ENCODE data around the gene SEPTIN6.

SEPTIN6 gene

DNA sequence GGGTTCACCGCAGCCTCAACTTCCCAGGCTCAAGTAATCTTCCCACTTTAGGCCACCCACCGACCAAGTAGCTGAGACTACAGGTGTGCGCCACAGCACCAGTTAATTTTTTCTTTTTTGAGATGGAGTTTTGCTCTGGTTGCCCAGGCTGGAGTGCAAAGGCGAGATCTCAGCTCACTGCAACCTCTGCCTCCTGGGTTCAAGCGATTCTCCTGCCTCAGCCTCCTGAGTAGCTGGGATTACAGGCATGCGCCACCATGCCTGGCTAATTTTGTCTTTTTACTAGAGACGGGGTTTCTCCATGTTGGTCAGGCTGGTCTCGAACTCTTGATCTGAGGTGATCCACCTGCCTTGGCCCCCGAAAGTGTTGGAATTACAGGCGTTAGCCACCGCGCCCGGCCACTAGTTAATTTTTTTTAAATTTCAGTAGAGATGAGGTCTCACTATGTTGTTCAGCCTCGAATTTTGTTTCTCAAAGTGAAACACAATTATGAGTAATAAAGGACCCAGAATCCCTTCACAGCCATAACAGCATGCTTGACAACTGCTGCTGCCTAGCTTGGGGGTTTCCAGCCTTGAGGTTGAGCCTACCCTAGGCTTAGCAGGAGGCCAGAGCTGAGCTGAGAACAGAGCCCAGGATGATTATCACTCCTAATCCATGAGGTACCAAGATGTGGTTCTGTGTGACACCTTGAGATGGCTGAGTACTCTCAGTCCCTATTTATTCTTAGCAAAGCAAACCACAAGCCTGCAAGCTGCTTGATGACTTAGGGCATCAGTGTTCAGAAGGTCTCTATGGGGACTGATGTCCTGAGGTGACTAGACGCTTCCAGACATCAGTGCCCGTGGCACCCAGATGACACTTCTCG, 45.2 kb downstream of the SEPTIN6 start:
- Histone ChIP-seq H3K9me3 (ENCODE audit: severe bottlenecking) (no peaks in the 10 kb centered on the region), H3K27ac (ENCODE audit: poor library complexity, severe bottlenecking) (no peak overlapping the region), H3K4me3 (ENCODE audit: severe bottlenecking) (no peak overlapping the region), H3K4me1 (ENCODE audit: insufficient read depth, poor library complexity, severe bottlenecking) (no peaks in the 10 kb centered on the region), H3K27me3 (ENCODE audit: insufficient read depth, poor library complexity, severe bottlenecking) (no peaks in the 10 kb centered on the region), H3K36me3 (ENCODE audit: low read depth) (no peaks in the 10 kb centered on the region)
- ATAC-seq (ENCODE audit: low read depth) (no peak), DNase-seq (ENCODE audit: low spot score) (no peak)
- TF ChIP-seq, protein P1, sequence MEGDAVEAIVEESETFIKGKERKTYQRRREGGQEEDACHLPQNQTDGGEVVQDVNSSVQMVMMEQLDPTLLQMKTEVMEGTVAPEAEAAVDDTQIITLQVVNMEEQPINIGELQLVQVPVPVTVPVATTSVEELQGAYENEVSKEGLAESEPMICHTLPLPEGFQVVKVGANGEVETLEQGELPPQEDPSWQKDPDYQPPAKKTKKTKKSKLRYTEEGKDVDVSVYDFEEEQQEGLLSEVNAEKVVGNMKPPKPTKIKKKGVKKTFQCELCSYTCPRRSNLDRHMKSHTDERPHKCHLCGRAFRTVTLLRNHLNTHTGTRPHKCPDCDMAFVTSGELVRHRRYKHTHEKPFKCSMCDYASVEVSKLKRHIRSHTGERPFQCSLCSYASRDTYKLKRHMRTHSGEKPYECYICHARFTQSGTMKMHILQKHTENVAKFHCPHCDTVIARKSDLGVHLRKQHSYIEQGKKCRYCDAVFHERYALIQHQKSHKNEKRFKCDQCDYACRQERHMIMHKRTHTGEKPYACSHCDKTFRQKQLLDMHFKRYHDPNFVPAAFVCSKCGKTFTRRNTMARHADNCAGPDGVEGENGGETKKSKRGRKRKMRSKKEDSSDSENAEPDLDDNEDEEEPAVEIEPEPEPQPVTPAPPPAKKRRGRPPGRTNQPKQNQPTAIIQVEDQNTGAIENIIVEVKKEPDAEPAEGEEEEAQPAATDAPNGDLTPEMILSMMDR (IDR thresholded peaks at IDR 0.05; ENCODE audit: poor library complexity, severe bottlenecking), result no peak

DNA sequence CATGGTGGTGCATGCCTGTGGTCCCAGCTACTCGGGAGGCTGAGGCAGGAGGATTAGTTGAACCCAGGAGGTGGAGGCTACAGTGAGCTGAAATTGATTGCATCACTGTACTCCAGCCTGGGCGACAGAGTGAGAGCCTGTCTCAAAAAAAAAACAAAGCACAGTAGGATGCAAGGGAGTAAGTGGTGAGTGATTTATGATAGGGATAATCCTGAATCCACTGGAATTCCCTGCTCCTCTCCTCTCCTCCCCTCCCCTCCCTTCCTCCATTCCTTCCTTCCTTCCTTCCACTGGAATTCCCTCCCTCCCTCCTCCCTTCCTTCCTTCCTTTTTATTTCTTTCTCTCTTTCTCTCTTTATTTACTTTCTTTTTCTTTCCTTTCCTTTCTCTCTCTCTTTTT, 45.9 kb downstream of the SEPTIN6 start:
- TF ChIP-seq, protein P1 (IDR thresholded peaks at IDR 0.05; ENCODE audit: poor library complexity, severe bottlenecking), result no peak
- Histone ChIP-seq H3K9me3 (ENCODE audit: severe bottlenecking) (no peaks in the 10 kb centered on the region), H3K27me3 (ENCODE audit: insufficient read depth, poor library complexity, severe bottlenecking) (no peaks in the 10 kb centered on the region), H3K27ac (ENCODE audit: poor library complexity, severe bottlenecking) (no peak overlapping the region), H3K4me3 (ENCODE audit: severe bottlenecking) (no peak overlapping the region), H3K36me3 (ENCODE audit: low read depth) (no peaks in the 10 kb centered on the region), H3K4me1 (ENCODE audit: insufficient read depth, poor library complexity, severe bottlenecking) (no peaks in the 10 kb centered on the region)
- ATAC-seq (ENCODE audit: low read depth) (no peak), DNase-seq (ENCODE audit: low spot score) (no peak)

DNA sequence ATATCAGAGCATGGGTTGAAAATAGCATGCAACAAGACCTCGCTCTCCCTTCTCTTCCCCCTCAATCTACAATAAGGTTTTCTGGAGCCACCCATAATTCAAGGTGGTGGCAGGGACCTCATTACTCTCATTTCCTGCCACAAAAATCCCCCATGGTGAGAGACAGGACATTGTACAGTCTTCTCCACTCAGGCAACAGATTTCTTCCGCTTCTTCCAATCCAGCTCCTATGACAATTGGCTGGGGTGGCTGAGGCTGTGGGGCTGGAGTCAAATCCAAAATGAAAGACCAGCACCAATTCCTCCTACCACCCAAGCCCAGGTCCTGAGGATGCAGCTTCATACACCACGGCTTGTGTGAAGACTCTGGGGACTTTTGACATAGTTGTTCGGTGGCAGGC, 46.5 kb downstream of the SEPTIN6 start:
- no peaks in the 10 kb centered on the region for H3K4me1 ChIP-seq (ENCODE audit: insufficient read depth, poor library complexity, severe bottlenecking)
- ATAC-seq (ENCODE audit: low read depth), result no peak
- TF ChIP-seq, protein P1 (IDR thresholded peaks at IDR 0.05; ENCODE audit: poor library complexity, severe bottlenecking), result no peak
- DNase-seq (ENCODE audit: low spot score), result no peak
- no peak overlapping the region for H3K27ac ChIP-seq (ENCODE audit: poor library complexity, severe bottlenecking)
- no peaks in the 10 kb centered on the region for H3K36me3 ChIP-seq (ENCODE audit: low read depth)
- no peaks in the 10 kb centered on the region for H3K9me3 ChIP-seq (ENCODE audit: severe bottlenecking)
- no peak overlapping the region for H3K4me3 ChIP-seq (ENCODE audit: severe bottlenecking)
- no peaks in the 10 kb centered on the region for H3K27me3 ChIP-seq (ENCODE audit: insufficient read depth, poor library complexity, severe bottlenecking)

DNA sequence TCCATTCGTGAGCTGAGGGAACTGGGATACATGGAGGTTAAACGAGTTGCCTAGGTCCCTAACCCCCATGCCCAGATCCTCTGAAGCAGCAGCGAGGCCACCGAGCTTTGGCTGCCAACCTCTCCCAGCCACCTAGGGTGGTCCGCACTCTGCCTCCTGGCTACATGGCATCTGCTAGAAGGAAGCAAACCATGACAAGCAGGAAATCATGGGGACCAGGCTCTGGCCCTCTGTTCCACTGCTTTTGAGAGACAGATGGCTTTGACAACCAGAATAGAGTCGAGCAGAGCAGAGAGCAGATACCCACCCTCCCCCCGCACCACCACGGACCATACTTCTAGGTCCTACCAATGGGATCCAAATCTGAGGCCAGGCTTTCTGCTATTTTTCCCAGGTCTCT, 49.3 kb downstream of the SEPTIN6 start:
- H3K4me3 ChIP-seq (ENCODE audit: severe bottlenecking), result no peak overlapping the region
- no peaks in the 10 kb centered on the region for H3K9me3 ChIP-seq (ENCODE audit: severe bottlenecking)
- TF ChIP-seq, protein P1 (IDR thresholded peaks at IDR 0.05; ENCODE audit: poor library complexity, severe bottlenecking), result no peak
- H3K36me3 ChIP-seq (ENCODE audit: low read depth), result no peaks in the 10 kb centered on the region
- H3K4me1 ChIP-seq (ENCODE audit: insufficient read depth, poor library complexity, severe bottlenecking), result no peaks in the 10 kb centered on the region
- no peak overlapping the region for H3K27ac ChIP-seq (ENCODE audit: poor library complexity, severe bottlenecking)
- H3K27me3 ChIP-seq (ENCODE audit: insufficient read depth, poor library complexity, severe bottlenecking), result no peaks in the 10 kb centered on the region
- ATAC-seq (ENCODE audit: low read depth) (no peak), DNase-seq (ENCODE audit: low spot score) (no peak)
